Measurements from ENCODE around the gene ARR3. TPM values are rescaled to one million over a fixed set of nuclear protein-coding genes. Genes with fewer than 3 reads are reported as not detected.

The ARR3 gene
- total and polyA plus RNA-seq, 7 donors: not detected

DNA sequence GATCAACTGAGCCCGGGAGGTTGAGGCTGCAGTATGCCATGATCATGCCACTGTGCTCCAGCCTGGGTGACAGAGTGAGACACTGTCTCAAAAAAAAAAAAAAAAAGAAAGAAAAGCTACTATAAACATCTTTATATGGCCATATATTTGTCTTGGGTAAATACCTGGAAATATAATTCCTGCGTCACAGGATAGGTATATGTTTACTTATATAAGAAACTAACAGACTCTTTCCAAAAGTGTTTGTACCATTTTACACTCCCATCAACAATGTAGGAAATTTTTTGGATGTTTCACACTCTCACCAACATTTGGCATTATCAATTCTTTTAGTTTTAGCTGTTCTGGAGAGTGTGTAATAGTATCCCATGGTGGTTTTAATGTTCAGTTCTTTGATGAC, 20.9 kb upstream of the ARR3 start:
- ATAC-seq (no peak), DNase-seq (no peak)
- no peaks in the 10 kb centered on the region for H3K36me3 ChIP-seq (ENCODE audit: insufficient read depth in 1 of 2, low read depth in 1 of 2)
- peaks cover 0 to 5% (median 0%) of the 10 kb centered on the region in 3 donors for H3K27me3 ChIP-seq (ENCODE audit: insufficient read depth in 3 of 3, low read length in 2 of 3)
- no peaks in the 10 kb centered on the region for H3K4me1 ChIP-seq
- H3K27ac ChIP-seq: no peak overlapping the region
- H3K9me3 ChIP-seq: no peaks in the 10 kb centered on the region
- 90 to 94% (median 92%) methylated on average over 2 of the region's 2 CpGs for WGBS, 3 donors
- no peak overlapping the region for H3K4me3 ChIP-seq
- intact Hi-C loops (cut with DNase I): no loop called here
- TF ChIP-seq, protein P1, sequence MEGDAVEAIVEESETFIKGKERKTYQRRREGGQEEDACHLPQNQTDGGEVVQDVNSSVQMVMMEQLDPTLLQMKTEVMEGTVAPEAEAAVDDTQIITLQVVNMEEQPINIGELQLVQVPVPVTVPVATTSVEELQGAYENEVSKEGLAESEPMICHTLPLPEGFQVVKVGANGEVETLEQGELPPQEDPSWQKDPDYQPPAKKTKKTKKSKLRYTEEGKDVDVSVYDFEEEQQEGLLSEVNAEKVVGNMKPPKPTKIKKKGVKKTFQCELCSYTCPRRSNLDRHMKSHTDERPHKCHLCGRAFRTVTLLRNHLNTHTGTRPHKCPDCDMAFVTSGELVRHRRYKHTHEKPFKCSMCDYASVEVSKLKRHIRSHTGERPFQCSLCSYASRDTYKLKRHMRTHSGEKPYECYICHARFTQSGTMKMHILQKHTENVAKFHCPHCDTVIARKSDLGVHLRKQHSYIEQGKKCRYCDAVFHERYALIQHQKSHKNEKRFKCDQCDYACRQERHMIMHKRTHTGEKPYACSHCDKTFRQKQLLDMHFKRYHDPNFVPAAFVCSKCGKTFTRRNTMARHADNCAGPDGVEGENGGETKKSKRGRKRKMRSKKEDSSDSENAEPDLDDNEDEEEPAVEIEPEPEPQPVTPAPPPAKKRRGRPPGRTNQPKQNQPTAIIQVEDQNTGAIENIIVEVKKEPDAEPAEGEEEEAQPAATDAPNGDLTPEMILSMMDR (IDR thresholded peaks at IDR 0.05): no peak

DNA sequence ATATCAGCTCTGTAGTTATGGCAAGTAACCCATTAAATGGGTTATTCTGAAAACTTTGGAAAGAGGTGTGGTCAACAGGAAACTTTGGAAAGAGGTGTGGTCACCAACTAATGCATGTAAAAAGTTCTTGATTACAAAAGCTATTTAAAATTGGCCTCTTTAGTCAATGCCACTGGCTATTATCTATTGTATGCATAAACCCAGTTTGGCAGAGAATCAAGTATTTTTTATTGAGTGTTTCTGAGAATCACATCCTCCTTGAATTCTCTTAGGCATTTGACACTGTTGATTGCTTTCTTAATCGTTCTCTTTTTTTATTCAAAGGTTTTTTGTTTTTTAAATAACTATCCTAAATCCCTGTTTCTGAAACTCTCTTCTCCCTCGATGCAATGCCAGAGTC, 15.6 kb upstream of the ARR3 start:
- intact Hi-C loops (cut with DNase I): no loop called here
- ATAC-seq: no peak
- Histone ChIP-seq H3K9me3 (no peaks in the 10 kb centered on the region), H3K4me1 (no peaks in the 10 kb centered on the region), H3K27ac (no peak overlapping the region), H3K36me3 (ENCODE audit: insufficient read depth in 1 of 2, low read depth in 1 of 2) (no peaks in the 10 kb centered on the region), H3K27me3 (ENCODE audit: insufficient read depth in 3 of 3, low read length in 2 of 3) (peaks cover 0 to 10% (median 0%) of the 10 kb centered on the region in 3 donors), H3K4me3 (no peak overlapping the region)
- 43 to 64% (median 55%) methylated on average over 2 of the region's 2 CpGs for WGBS, 3 donors
- TF ChIP-seq, protein P1 (IDR thresholded peaks at IDR 0.05): no peak
- DNase-seq: no peak

DNA sequence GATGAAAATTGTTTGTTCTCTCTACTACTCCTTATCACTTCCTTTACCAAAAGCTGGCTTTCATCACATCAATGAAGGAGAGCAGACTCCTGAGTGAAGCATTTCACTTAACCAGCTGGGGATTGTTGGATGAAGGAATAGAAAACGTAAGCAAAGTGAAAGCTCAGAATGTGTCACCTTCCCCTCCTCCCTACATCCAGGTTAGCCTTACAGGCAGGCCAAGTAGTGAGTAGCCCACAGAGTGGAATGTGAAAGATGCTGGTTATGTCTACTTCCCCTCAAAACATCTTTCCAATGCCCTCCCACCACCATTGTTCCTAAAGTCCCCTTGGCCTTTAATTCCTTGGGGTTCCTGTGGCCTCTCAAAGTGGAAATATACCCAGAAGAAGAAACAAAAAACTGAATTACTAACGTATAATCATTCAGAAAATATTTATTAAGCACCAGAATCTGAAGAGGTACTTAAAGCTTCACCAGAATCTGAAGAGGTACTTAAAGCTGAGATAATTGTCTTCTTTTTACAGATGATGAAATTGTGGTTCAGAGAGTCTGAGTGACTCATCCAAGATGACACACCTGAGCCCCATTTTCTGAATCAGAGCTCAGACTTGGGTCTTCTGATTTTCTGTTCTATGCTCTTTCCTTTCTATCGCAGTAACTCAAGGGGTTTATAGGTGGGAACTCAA, 14.6 kb upstream of the ARR3 start:
- ATAC-seq (no peak), DNase-seq (no peak)
- no peaks in the 10 kb centered on the region for H3K4me1 ChIP-seq
- H3K27me3 ChIP-seq (ENCODE audit: insufficient read depth in 3 of 3, low read length in 2 of 3): peaks cover 0 to 10% (median 0%) of the 10 kb centered on the region in 3 donors
- TF ChIP-seq, protein P1 (IDR thresholded peaks at IDR 0.05): no peak
- 76 to 95% (median 94%) methylated on average over 3 of the region's 3 CpGs for WGBS, 3 donors
- intact Hi-C loops (cut with DNase I): no loop called here
- no peak overlapping the region for H3K4me3 ChIP-seq
- H3K36me3 ChIP-seq (ENCODE audit: insufficient read depth in 1 of 2, low read depth in 1 of 2): no peaks in the 10 kb centered on the region
- no peaks in the 10 kb centered on the region for H3K9me3 ChIP-seq
- no peak overlapping the region for H3K27ac ChIP-seq

DNA sequence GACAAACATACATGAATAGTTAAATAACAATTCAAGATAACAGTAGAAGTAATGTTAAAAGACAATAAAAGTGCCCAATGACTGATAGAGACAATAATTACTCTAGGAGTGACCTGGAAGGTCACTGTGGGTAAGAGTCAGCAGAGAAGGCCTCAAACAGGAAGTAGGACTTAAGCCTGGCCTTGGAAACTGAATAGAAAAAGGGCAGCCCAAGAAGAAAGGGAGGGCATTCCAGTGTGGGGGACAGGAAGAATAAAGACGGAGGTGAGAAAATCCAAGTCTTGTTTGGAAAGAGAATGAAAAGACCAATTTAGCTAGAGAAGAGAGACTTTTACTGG, 14.1 kb upstream of the ARR3 start:
- Histone ChIP-seq H3K36me3 (ENCODE audit: insufficient read depth in 1 of 2, low read depth in 1 of 2) (no peaks in the 10 kb centered on the region), H3K4me1 (no peaks in the 10 kb centered on the region), H3K9me3 (no peaks in the 10 kb centered on the region), H3K27ac (no peak overlapping the region), H3K27me3 (ENCODE audit: insufficient read depth in 3 of 3, low read length in 2 of 3) (peaks cover 0 to 10% (median 0%) of the 10 kb centered on the region in 3 donors), H3K4me3 (no peak overlapping the region)
- intact Hi-C loops (cut with DNase I): no loop called here
- DNase-seq: no peak
- 71 to 94% (median 86%) methylated on average over 1 of the region's 1 CpG for WGBS, 3 donors
- ATAC-seq: no peak
- TF ChIP-seq, protein P1 (IDR thresholded peaks at IDR 0.05): no peak

DNA sequence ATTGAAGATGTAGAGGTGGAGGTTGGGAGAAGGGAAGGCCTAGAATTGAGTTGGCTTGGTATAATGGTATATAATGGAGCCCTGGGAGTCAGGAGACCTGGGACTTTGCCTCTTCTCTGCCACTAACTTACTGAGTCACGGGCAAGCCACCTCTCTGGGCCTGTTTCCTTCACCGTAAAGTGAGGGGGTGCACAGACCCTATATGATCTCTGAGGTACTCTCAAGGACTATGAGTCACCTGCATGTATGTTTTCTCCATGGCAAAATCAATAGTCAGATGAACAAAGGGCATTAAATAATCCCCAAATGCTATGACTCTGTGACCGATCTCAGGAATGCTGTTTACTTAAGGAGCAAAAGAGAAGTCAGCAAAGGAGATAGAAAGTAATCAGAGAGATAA, 13.2 kb upstream of the ARR3 start:
- intact Hi-C loops (cut with DNase I): no loop called here
- WGBS, 3 donors: 82 to 100% (median 99%) methylated on average over 3 of the region's 3 CpGs

More for the DNA sequence above, 13.2 kb upstream of the ARR3 start:
- no peaks in the 10 kb centered on the region for H3K4me1 ChIP-seq
- no peak for DNase-seq
- TF ChIP-seq, protein P1 (IDR thresholded peaks at IDR 0.05): no peak
- peaks cover 0 to 10% (median 0%) of the 10 kb centered on the region in 3 donors for H3K27me3 ChIP-seq (ENCODE audit: insufficient read depth in 3 of 3, low read length in 2 of 3)
- no peaks in the 10 kb centered on the region for H3K9me3 ChIP-seq
- no peaks in the 10 kb centered on the region for H3K36me3 ChIP-seq (ENCODE audit: insufficient read depth in 1 of 2, low read depth in 1 of 2)
- H3K4me3 ChIP-seq: no peak overlapping the region
- no peak for ATAC-seq
- no peak overlapping the region for H3K27ac ChIP-seq

Measured in psoas muscle (tissue), 8 donors.